HG03025 (cell line): Measurements from ENCODE around the gene DHRS1.

Experiments used
- ATAC-seq: cut with Tn5 transposase; IDR thresholded peaks from one replicate; pipeline ENCODE4 v1.9.1; 2021; ENCODE audit warnings: mild to moderate bottlenecking, moderate library complexity; ENCODE audit not compliant: unreplicated experiment, low FRiP score

The DHRS1 gene

GRCh38 chr14:24299255-24300191 is at the start of gene DHRS1, which contains the start of gene NOP9:
Gene DHRS1, minus strand, starts transcription at chr14:24299780. Its CDS starts 674 bp downstream, at chr14:24299106.
Gene NOP9, plus strand, starts transcription at chr14:24299850. Its CDS starts 105 bp downstream, at chr14:24299955.
- ATAC-seq = peak; percentile 71

GRCh38 chr14:24348186-24348585 is 48.6 kb upstream of the DHRS1 start:
- ATAC-seq = no peak

- ATAC-seq = no peak
Observed at GRCh38 chr14:24347134-24347533, 47.6 kb upstream of the DHRS1 start.

- ATAC-seq = no peak
Observed at GRCh38 chr14:24343795-24344660, 44.4 kb upstream of the DHRS1 start.

- ATAC-seq = no peak
Observed at GRCh38 chr14:24342889-24343288, 43.3 kb upstream of the DHRS1 start.

- ATAC-seq = no peak
Observed at GRCh38 chr14:24340606-24341005, 41.0 kb upstream of the DHRS1 start.

- peak; percentile 67 for ATAC-seq
Observed at GRCh38 chr14:24339284-24340151, 39.9 kb upstream of the DHRS1 start, which contains the start of gene RIPK3. Gene RIPK3, minus strand, starts transcription at chr14:24339991. Its CDS starts 165 bp downstream, at chr14:24339826.

- ATAC-seq = no peak
Observed at GRCh38 chr14:24338843-24339242, 39.3 kb upstream of the DHRS1 start.

- ATAC-seq = no peak
Observed at GRCh38 chr14:24337824-24338175, 38.2 kb upstream of the DHRS1 start.

GRCh38 chr14:24337144-24337823 is 37.7 kb upstream of the DHRS1 start:
- ATAC-seq = no peak

GRCh38 chr14:24335461-24336171 is 36.0 kb upstream of the DHRS1 start:
- no peak for ATAC-seq

- no peak for ATAC-seq
Observed at GRCh38 chr14:24334431-24335291, 35.1 kb upstream of the DHRS1 start, which contains the start of gene ADCY4. Gene ADCY4, minus strand, starts transcription at chr14:24335071. Its CDS starts 419 bp downstream, at chr14:24334652.

GRCh38 chr14:24332268-24332993 is 32.9 kb upstream of the DHRS1 start:
- peak; percentile 82 for ATAC-seq

- no peak for ATAC-seq
Observed at GRCh38 chr14:24331731-24332267, 32.2 kb upstream of the DHRS1 start.

GRCh38 chr14:24330973-24331674 is 31.5 kb upstream of the DHRS1 start:
- no peak for ATAC-seq

GRCh38 chr14:24329736-24330135 is 30.2 kb upstream of the DHRS1 start:
- ATAC-seq = no peak
